Stimulated activated memory B cell treated with anti-CD40 and anti-IgM and Interleukin-4, amounts not matched to agents 10 μg/mL and 1 μg/mL and 100 μg/mL, for 72 hours (primary cell): Measurements from ENCODE around the gene GRIN1.

ENCODE experiments used
- ATAC-seq: fragments of 150-1000 bp; cut with Tn5 transposase; 2 replicates; pipeline ENCODE4 v1.10.0; 2021
- H3K27ac Mint-ChIP-seq: one replicate; pipeline ENCODE4 v1.8.0; 2022; ENCODE audit warnings: mild to moderate bottlenecking, mixed read lengths
- H3K27me3 Mint-ChIP-seq: one replicate; pipeline ENCODE4 v1.8.0; 2022; ENCODE audit warnings: mixed read lengths
- H3K36me3 Mint-ChIP-seq: one replicate; pipeline ENCODE4 v1.8.0; 2022; ENCODE audit warnings: mixed read lengths
- H3K4me1 Mint-ChIP-seq: one replicate; pipeline ENCODE4 v1.8.0; 2022; ENCODE audit warnings: mixed read lengths
- H3K4me3 Mint-ChIP-seq: one replicate; pipeline ENCODE4 v1.8.0; 2022; ENCODE audit warnings: mild to moderate bottlenecking, moderate library complexity, mixed read lengths
- H3K9me3 Mint-ChIP-seq: one replicate; pipeline ENCODE4 v1.8.0; 2022; ENCODE audit warnings: mixed read lengths

The GRIN1 gene

GRCh38 chr9:137148242-137148641, 9.3 kb downstream of the GRIN1 start:
- ATAC-seq, result no peak
- H3K9me3 Mint-ChIP-seq, result no peaks in the 10 kb centered on the region
- H3K36me3 Mint-ChIP-seq, result no peaks in the 10 kb centered on the region
- H3K4me1 Mint-ChIP-seq, result peaks cover 14% of the 10 kb centered on the region
- peaks cover 48% of the 10 kb centered on the region for H3K27me3 Mint-ChIP-seq
- H3K27ac Mint-ChIP-seq, result no peak overlapping the region
- H3K4me3 Mint-ChIP-seq, result no peak overlapping the region

- Mint-ChIP-seq H3K27ac (no peak overlapping the region), H3K4me3 (no peak overlapping the region), H3K4me1 (peaks cover 14% of the 10 kb centered on the region), H3K36me3 (no peaks in the 10 kb centered on the region), H3K9me3 (no peaks in the 10 kb centered on the region), H3K27me3 (peaks cover 44% of the 10 kb centered on the region)
- ATAC-seq, result no peak
These were observed 9.7 kb downstream of the GRIN1 start for GRCh38 chr9:137148661-137149060.

GRCh38 chr9:137149363-137149762, 10.4 kb downstream of the GRIN1 start:
- Mint-ChIP-seq H3K36me3 (no peaks in the 10 kb centered on the region), H3K9me3 (no peaks in the 10 kb centered on the region), H3K4me3 (no peak overlapping the region), H3K27ac (no peak overlapping the region), H3K4me1 (peaks cover 14% of the 10 kb centered on the region), H3K27me3 (peaks cover 37% of the 10 kb centered on the region)
- no peak for ATAC-seq

- ATAC-seq, result no peak
- Mint-ChIP-seq H3K4me3 (peak overlapping the region; percentile 40), H3K9me3 (no peaks in the 10 kb centered on the region), H3K36me3 (no peaks in the 10 kb centered on the region), H3K4me1 (peaks cover 14% of the 10 kb centered on the region), H3K27ac (peak overlapping the region; percentile 84), H3K27me3 (peaks cover 32% of the 10 kb centered on the region)
These were observed 11.1 kb downstream of the GRIN1 start for GRCh38 chr9:137149942-137150616.

GRCh38 chr9:137150617-137151457, 11.9 kb downstream of the GRIN1 start:
- no peaks in the 10 kb centered on the region for H3K9me3 Mint-ChIP-seq
- H3K27me3 Mint-ChIP-seq, result peaks cover 36% of the 10 kb centered on the region
- H3K27ac Mint-ChIP-seq, result peak overlapping the region; percentile 84
- H3K4me3 Mint-ChIP-seq, result peak overlapping the region; percentile 41
- H3K36me3 Mint-ChIP-seq, result no peaks in the 10 kb centered on the region
- peaks cover 14% of the 10 kb centered on the region for H3K4me1 Mint-ChIP-seq
- peak; percentile 56 for ATAC-seq

- Mint-ChIP-seq H3K9me3 (no peaks in the 10 kb centered on the region), H3K4me3 (no peak overlapping the region), H3K4me1 (peaks cover 22% of the 10 kb centered on the region), H3K36me3 (no peaks in the 10 kb centered on the region), H3K27ac (no peak overlapping the region), H3K27me3 (peaks cover 36% of the 10 kb centered on the region)
- ATAC-seq, result no peak
These were observed 14.0 kb downstream of the GRIN1 start for GRCh38 chr9:137152844-137153405.

GRCh38 chr9:137156567-137157375, 17.8 kb downstream of the GRIN1 start:
- no peak overlapping the region for H3K27ac Mint-ChIP-seq
- peak; percentile 61 for ATAC-seq
- no peaks in the 10 kb centered on the region for H3K36me3 Mint-ChIP-seq
- H3K4me3 Mint-ChIP-seq, result peak overlapping the region; percentile 58
- peaks cover 28% of the 10 kb centered on the region for H3K4me1 Mint-ChIP-seq
- no peaks in the 10 kb centered on the region for H3K9me3 Mint-ChIP-seq
- peaks cover 59% of the 10 kb centered on the region for H3K27me3 Mint-ChIP-seq

GRCh38 chr9:137157618-137158415, 18.9 kb downstream of the GRIN1 start:
- no peaks in the 10 kb centered on the region for H3K36me3 Mint-ChIP-seq
- no peak overlapping the region for H3K27ac Mint-ChIP-seq
- ATAC-seq, result no peak

GRCh38 chr9:137158625-137159024, 19.7 kb downstream of the GRIN1 start:
- peaks cover 71% of the 10 kb centered on the region for H3K27me3 Mint-ChIP-seq
- no peak for ATAC-seq
- H3K4me3 Mint-ChIP-seq, result no peak overlapping the region
- peaks cover 28% of the 10 kb centered on the region for H3K4me1 Mint-ChIP-seq
- H3K27ac Mint-ChIP-seq, result no peak overlapping the region
- H3K36me3 Mint-ChIP-seq, result no peaks in the 10 kb centered on the region
- no peaks in the 10 kb centered on the region for H3K9me3 Mint-ChIP-seq

More at GRCh38 chr9:137157618-137158415, 18.9 kb downstream of the GRIN1 start:
- H3K9me3 Mint-ChIP-seq, result no peaks in the 10 kb centered on the region
- peaks cover 63% of the 10 kb centered on the region for H3K27me3 Mint-ChIP-seq
- peaks cover 28% of the 10 kb centered on the region for H3K4me1 Mint-ChIP-seq
- H3K4me3 Mint-ChIP-seq, result no peak overlapping the region

- Mint-ChIP-seq H3K27me3 (peaks cover 77% of the 10 kb centered on the region), H3K4me3 (no peak overlapping the region), H3K4me1 (peaks cover 28% of the 10 kb centered on the region), H3K9me3 (no peaks in the 10 kb centered on the region), H3K36me3 (no peaks in the 10 kb centered on the region), H3K27ac (no peak overlapping the region)
- ATAC-seq, result no peak
These were observed 20.4 kb downstream of the GRIN1 start for GRCh38 chr9:137159105-137160053.

GRCh38 chr9:137160054-137160425, 21.1 kb downstream of the GRIN1 start:
- peaks cover 84% of the 10 kb centered on the region for H3K27me3 Mint-ChIP-seq
- H3K4me3 Mint-ChIP-seq, result no peak overlapping the region
- no peak for ATAC-seq
- no peak overlapping the region for H3K27ac Mint-ChIP-seq
- H3K4me1 Mint-ChIP-seq, result peaks cover 28% of the 10 kb centered on the region
- H3K9me3 Mint-ChIP-seq, result no peaks in the 10 kb centered on the region
- no peaks in the 10 kb centered on the region for H3K36me3 Mint-ChIP-seq

GRCh38 chr9:137160716-137161557, 22.0 kb downstream of the GRIN1 start:
- Mint-ChIP-seq H3K36me3 (no peaks in the 10 kb centered on the region), H3K9me3 (no peaks in the 10 kb centered on the region), H3K4me1 (peaks cover 28% of the 10 kb centered on the region), H3K27me3 (peaks cover 88% of the 10 kb centered on the region), H3K4me3 (no peak overlapping the region), H3K27ac (no peak overlapping the region)
- peak; percentile 4 for ATAC-seq
